Activated naive CD8-positive, alpha-beta T cell treated with anti-CD3 and anti-CD28 coated beads, Interleukin-2, amount 50 U/mL, for 24 hours (primary cell): ENCODE data around the gene RTP5.
"Not testable (repeated sequence)": the region's sequence is repeated elsewhere in the genome, so short reads cannot be mapped to it uniquely, and the experiment has no call there.

Experiments
- ATAC-seq: fragments of 150-1000 bp; cut with Tn5 transposase; one replicate; pipeline ENCODE4 v1.10.0; 2021
- DNase-seq: peaks from one replicate; pipeline ENCODE4 v3.0.0; 2021
- H3K27ac Mint-ChIP-seq: one replicate; pipeline ENCODE4 v1.8.0; 2021; ENCODE audit warnings: mild to moderate bottlenecking, mixed read lengths
- H3K27me3 Mint-ChIP-seq: one replicate; pipeline ENCODE4 v1.8.0; 2021; ENCODE audit warnings: mixed read lengths
- H3K36me3 Mint-ChIP-seq: one replicate; pipeline ENCODE4 v1.8.0; 2021; ENCODE audit warnings: low read depth, mixed read lengths
- H3K4me1 Mint-ChIP-seq: one replicate; pipeline ENCODE4 v1.8.0; 2021; ENCODE audit warnings: mixed read lengths
- H3K4me3 Mint-ChIP-seq: one replicate; pipeline ENCODE4 v1.8.0; 2021; ENCODE audit warnings: mild to moderate bottlenecking, moderate library complexity, mixed read lengths
- H3K9me3 Mint-ChIP-seq: one replicate; pipeline ENCODE4 v1.8.0; 2021; ENCODE audit warnings: mixed read lengths

Gene RTP5

GRCh38 chr2:241868661-241869081 is 858 bp upstream of the RTP5 start:
- Mint-ChIP-seq H3K36me3 (peaks cover 3% of the 10 kb centered on the region), H3K27ac (peak overlapping the region; percentile 85), H3K4me3 (peak overlapping the region; percentile 18), H3K9me3 (peaks cover 13% of the 10 kb centered on the region), H3K4me1 (peaks cover 66% of the 10 kb centered on the region), H3K27me3 (peaks cover 19% of the 10 kb centered on the region)
- DNase-seq (no peak), ATAC-seq (peak; percentile 9)

GRCh38 chr2:241870081-241870541 is 582 bp downstream of the RTP5 start:
- no peak overlapping the region for H3K27ac Mint-ChIP-seq
- peaks cover 52% of the 10 kb centered on the region for H3K4me1 Mint-ChIP-seq
- H3K9me3 Mint-ChIP-seq: peaks cover under 1% of the 10 kb centered on the region
- ATAC-seq (no peak), DNase-seq (no peak)
- no peaks in the 10 kb centered on the region for H3K36me3 Mint-ChIP-seq
- peaks cover 10% of the 10 kb centered on the region for H3K27me3 Mint-ChIP-seq
- H3K4me3 Mint-ChIP-seq: no peak overlapping the region

DNA sequence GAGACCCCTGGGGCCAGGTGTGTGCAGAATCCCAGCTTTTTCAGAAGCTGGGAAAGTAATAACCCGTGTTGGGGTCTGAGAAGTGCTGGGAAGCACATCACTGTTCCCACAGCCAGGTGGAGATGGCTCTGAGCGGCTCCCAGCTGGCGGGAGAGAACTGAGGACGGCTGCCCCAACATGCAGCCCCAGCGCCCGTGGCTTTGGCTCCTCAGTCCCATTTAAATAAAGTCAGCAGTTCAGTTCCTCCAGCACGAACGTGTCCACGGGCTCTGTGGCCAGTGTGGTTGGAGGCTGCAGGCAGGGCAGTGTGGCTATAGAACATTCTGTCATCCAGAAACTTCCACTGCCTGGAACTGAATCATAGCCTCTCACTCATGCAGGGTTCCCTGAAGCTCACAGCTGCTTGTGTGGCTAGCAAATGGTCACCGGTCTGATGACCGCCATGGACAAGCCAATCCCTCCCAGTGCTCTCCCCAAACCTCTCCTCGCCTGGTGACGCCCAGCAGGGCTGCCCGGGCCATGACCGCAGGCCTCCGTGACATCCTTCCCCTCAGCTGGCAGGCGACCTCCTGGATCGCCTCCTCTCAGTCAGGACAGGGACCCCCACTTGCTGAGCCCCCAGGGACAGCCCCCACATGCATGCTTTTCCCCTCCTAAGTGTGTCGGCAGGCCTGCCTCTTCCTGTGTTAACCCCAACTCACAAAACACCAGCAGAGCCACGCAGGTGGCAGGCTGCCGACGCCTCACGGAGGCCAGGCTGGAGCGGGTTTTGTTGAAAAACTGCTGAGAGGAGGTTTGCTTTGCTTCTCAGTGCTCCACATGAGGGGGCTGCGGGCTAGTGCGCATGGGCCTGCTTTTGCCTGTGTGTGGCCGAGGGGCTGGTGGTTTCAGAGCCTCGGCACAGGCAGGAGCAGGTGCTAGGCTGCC is 1.3 kb downstream of the RTP5 start:
- Mint-ChIP-seq H3K36me3 (no peaks in the 10 kb centered on the region), H3K9me3 (no peaks in the 10 kb centered on the region), H3K27ac (no peak overlapping the region), H3K4me1 (peaks cover 50% of the 10 kb centered on the region), H3K4me3 (no peak overlapping the region), H3K27me3 (peaks cover 2% of the 10 kb centered on the region)
- no peak for ATAC-seq
- no peak for DNase-seq

GRCh38 chr2:241871538-241872312 is 2.2 kb downstream of the RTP5 start:
- no peak for ATAC-seq
- Mint-ChIP-seq H3K9me3 (no peaks in the 10 kb centered on the region), H3K27ac (no peak overlapping the region)

GRCh38 chr2:241872313-241872642 is 2.7 kb downstream of the RTP5 start:
- ATAC-seq: no peak
- no peak overlapping the region for H3K4me3 Mint-ChIP-seq
- no peaks in the 10 kb centered on the region for H3K9me3 Mint-ChIP-seq
- peaks cover 44% of the 10 kb centered on the region for H3K4me1 Mint-ChIP-seq
- H3K27me3 Mint-ChIP-seq: peaks cover 2% of the 10 kb centered on the region
- no peak for DNase-seq
- H3K36me3 Mint-ChIP-seq: no peaks in the 10 kb centered on the region
- no peak overlapping the region for H3K27ac Mint-ChIP-seq

More at GRCh38 chr2:241871538-241872312, 2.2 kb downstream of the RTP5 start:
- peaks cover 49% of the 10 kb centered on the region for H3K4me1 Mint-ChIP-seq
- no peak for DNase-seq
- H3K4me3 Mint-ChIP-seq: no peak overlapping the region
- H3K27me3 Mint-ChIP-seq: peaks cover 2% of the 10 kb centered on the region
- H3K36me3 Mint-ChIP-seq: no peaks in the 10 kb centered on the region

GRCh38 chr2:241873081-241873802 is 3.7 kb downstream of the RTP5 start:
- Mint-ChIP-seq H3K4me3 (no peak overlapping the region), H3K27me3 (peaks cover 2% of the 10 kb centered on the region)
- DNase-seq: no peak

DNA sequence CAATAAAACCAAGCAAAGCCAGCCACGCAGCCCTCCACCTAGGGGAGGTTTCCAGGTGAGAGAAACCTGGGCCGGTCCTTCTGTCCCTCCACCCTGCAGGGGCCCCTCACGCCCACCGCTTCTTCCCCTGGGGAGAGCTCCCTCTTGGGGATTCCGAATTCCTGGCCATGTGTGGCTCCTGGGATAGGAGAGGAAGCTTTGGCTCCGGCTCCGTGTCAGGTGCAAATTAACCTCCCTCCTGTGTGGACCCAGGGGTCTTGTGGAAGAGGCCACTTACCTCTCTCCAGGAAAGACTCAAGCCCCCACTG is 4.2 kb downstream of the RTP5 start:
- DNase-seq: no peak
- no peak overlapping the region for H3K27ac Mint-ChIP-seq
- peaks cover 29% of the 10 kb centered on the region for H3K4me1 Mint-ChIP-seq
- no peak overlapping the region for H3K4me3 Mint-ChIP-seq
- peaks cover under 1% of the 10 kb centered on the region for H3K27me3 Mint-ChIP-seq
- no peaks in the 10 kb centered on the region for H3K36me3 Mint-ChIP-seq
- no peaks in the 10 kb centered on the region for H3K9me3 Mint-ChIP-seq
- no peak for ATAC-seq

More at GRCh38 chr2:241873081-241873802, 3.7 kb downstream of the RTP5 start:
- Mint-ChIP-seq H3K4me1 (peaks cover 34% of the 10 kb centered on the region), H3K36me3 (no peaks in the 10 kb centered on the region), H3K9me3 (no peaks in the 10 kb centered on the region), H3K27ac (no peak overlapping the region)
- no peak for ATAC-seq

GRCh38 chr2:241874277-241874925 is 4.9 kb downstream of the RTP5 start:
- DNase-seq: no peak
- Mint-ChIP-seq H3K4me3 (no peak overlapping the region), H3K4me1 (peaks cover 23% of the 10 kb centered on the region), H3K36me3 (no peaks in the 10 kb centered on the region), H3K9me3 (no peaks in the 10 kb centered on the region), H3K27ac (no peak overlapping the region), H3K27me3 (no peaks in the 10 kb centered on the region)
- ATAC-seq: no peak

DNA sequence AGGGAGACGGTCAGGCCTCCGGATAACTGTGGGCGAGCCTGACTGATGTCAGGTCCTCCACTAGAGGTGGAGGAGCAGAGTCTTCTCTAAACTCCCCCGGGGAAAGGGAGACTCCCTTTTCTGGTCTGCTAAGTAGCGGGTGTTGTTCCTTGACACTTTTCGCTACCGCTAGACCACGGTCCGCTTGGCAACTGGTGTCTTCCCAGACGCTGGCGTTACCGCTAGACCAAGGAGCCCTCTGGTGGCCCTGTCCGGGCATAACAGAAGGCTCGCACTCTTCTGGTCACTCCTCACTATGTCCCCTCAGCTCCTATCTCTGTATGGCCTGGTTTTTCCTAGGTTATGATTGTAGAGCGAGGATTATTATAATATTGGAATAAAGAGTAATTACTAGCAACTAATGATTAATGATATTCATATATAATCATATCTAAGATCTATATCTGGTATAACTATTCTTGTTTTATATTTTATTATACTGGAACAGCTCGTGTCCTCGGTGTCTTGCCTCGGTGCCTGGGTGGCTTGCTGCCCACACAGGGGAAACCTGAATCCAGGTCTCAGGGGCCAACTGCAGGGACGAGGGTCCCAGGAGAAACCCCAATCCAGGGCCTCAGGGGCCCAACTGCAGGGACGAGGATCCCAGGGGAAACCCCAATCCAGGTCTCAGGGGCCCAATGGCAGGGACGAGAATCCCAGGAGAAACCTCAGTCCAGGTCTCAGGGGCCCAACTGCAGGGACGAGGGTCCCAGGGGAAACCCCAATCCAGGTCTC is 6.4 kb downstream of the RTP5 start:
- not testable (repeated sequence) for DNase-seq, H3K36me3 Mint-ChIP-seq, ATAC-seq, H3K27ac Mint-ChIP-seq, H3K9me3 Mint-ChIP-seq, H3K27me3 Mint-ChIP-seq, H3K4me3 Mint-ChIP-seq
- H3K4me1 Mint-ChIP-seq: peaks cover 21% of the 10 kb centered on the region

- DNase-seq (no peak), ATAC-seq (no peak)
- no peaks in the 10 kb centered on the region for H3K9me3 Mint-ChIP-seq
- H3K4me1 Mint-ChIP-seq: peaks cover 20% of the 10 kb centered on the region
- H3K27me3 Mint-ChIP-seq: peaks cover 3% of the 10 kb centered on the region
- H3K36me3 Mint-ChIP-seq: no peaks in the 10 kb centered on the region
- no peak overlapping the region for H3K27ac Mint-ChIP-seq
- H3K4me3 Mint-ChIP-seq: no peak overlapping the region
Observed at GRCh38 chr2:241876528-241877196, 7.1 kb downstream of the RTP5 start.

DNA sequence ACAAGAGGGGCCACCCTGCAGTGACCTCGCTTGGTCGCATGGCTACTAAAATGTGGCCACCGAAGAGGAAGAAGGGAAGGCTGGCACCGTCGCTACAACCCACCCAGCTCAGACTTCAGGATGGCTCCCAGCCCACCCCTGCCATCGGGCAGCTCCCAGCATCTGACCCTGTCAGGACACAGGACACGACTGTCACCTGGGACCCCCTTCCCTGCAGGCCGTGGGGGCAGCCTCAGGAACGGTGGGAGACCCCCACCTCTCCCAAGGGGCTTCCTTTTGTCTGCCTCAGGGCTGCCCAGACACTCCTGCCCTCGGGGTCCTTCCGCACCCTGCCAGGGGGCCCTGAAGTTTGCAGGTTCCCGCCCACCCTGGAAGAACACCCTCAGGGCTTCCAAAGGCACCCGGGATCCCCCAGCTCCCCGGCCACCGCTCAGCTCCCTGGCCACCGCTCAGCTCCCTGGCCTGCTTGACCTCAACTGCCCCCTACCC is 7.7 kb downstream of the RTP5 start:
- no peak for DNase-seq
- Mint-ChIP-seq H3K9me3 (no peaks in the 10 kb centered on the region), H3K36me3 (peaks cover under 1% of the 10 kb centered on the region), H3K4me1 (peaks cover 24% of the 10 kb centered on the region), H3K27ac (no peak overlapping the region), H3K4me3 (no peak overlapping the region), H3K27me3 (peaks cover 3% of the 10 kb centered on the region)
- no peak for ATAC-seq

DNA sequence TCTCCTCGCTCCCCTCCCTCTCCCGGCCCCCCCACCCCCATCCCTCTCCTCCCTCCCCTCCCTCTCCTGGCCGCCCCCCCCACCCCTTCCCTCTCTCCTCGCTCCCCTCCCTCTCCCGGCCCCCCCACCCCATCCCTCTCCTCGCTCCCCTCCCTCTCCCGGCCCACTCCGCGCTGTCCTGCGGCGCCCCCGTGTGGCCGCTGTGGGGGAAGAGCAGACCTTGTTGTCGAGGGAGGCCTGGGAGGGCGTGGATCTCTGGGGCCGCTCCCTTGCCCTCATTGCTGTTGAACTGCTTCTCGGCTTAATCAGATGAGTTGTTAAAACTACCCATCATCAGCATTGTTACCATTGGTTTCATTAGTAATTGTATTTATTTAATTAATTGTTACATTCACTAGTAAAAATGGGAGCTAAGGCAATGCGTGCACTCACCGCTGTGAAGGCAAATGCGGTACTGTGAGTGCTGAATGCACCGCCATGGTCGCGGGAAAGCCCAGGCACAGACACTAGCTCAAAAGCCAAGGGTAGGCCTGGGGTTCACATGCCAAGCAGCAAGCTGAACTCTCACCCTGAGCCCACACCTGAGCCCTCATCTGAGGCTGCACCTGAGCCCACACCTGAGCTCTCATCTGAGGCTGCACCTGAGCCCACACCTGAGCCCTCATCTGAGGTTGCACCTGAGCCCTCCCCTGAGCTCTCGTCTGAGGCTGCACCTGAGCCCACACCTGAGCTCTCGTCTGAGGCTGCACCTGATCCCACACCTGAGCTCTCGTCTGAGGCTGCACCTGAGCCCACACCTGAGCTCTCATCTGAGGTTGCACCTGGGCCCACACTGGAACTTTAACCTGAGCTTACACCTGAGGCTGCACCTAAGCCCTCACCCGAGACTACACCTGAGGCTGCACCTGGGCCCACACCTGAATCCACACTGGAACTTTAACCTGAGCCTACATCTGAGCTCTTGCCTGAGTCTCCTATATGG is 8.8 kb downstream of the RTP5 start:
- peaks cover 32% of the 10 kb centered on the region for H3K4me1 Mint-ChIP-seq
- H3K4me3 Mint-ChIP-seq: no peak overlapping the region
- peak; percentile 83 for DNase-seq
- H3K36me3 Mint-ChIP-seq: peaks cover 8% of the 10 kb centered on the region
- peak; percentile 25 for ATAC-seq
- no peak overlapping the region for H3K27ac Mint-ChIP-seq
- H3K9me3 Mint-ChIP-seq: no peaks in the 10 kb centered on the region
- peaks cover 3% of the 10 kb centered on the region for H3K27me3 Mint-ChIP-seq
